GM18870 (cell line): ENCODE results near the gene TLE1.
"Not testable (repeated sequence)": the region's sequence is repeated elsewhere in the genome, so short reads cannot be mapped to it uniquely, and the experiment has no call there.

ENCODE experiments used
- ATAC-seq: cut with Tn5 transposase; IDR thresholded peaks from one replicate; pipeline ENCODE4 v1.9.1; 2021; ENCODE audit warnings: moderate library complexity; ENCODE audit not compliant: unreplicated experiment

Gene TLE1

DNA sequence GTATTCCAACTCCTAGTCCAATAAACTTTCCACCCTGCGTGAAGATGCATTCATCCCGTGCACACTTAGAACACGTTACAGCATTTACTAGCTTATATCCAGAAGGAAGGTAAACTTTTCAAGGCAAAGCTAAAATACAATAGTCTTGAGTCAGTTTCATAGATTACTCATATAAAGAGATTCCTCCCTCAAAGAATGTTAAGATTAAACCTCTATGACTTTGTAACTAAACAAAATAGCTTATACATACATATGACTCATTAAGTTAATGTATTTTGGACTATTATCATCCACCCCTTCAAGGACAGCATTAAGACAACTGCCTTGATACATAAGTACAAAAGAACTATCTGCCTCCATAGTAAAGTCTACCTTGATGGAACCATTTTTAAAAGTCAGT, 36.1 kb downstream of the TLE1 start:
- no peak for ATAC-seq

- ATAC-seq = no peak
Measured at GRCh38 chr9:81652058-81652687, 37.2 kb downstream of the TLE1 start.

DNA sequence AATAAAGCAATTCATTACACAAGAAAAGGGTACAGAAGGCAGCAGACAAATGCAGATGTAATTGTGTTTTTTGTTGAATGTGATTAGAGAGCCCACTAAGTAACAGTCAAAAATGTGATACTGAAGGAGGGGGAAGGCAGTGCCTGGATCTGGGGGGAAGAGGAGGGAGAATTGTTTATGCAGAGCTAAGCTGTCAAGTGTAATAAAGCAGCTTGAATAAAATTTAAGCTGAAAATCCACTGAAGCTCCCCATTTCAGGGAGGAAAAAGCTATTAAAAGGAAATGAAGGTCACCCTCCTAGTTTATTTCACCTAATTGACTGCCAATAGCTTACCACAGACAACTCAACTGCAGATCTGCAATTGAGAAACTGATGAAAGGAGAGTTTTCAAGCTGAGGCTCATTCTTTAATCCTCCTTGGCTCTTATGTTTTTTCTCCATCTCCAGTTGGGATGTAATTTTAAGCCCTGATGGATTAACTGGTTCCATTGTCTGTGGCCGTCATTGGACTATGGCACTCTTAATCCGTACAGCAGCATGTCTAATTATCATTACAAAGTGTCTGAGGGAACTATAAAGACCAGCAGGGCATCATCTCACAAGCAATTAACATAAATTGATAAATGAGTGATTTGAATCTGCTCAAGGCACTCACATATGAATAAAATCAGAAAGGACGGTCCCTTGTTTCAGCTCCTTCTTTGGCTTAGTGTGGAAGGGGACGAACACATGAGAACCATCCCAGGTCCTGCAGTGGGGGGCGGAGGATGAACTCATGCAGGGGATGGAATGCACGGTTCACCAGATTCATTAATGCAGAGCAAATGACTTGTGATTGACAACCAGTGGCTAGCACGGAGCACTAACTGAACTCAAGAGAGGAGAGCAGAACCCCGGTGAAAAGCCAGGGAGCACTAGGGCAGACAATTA, 38.5 kb downstream of the TLE1 start:
- no peak for ATAC-seq

DNA sequence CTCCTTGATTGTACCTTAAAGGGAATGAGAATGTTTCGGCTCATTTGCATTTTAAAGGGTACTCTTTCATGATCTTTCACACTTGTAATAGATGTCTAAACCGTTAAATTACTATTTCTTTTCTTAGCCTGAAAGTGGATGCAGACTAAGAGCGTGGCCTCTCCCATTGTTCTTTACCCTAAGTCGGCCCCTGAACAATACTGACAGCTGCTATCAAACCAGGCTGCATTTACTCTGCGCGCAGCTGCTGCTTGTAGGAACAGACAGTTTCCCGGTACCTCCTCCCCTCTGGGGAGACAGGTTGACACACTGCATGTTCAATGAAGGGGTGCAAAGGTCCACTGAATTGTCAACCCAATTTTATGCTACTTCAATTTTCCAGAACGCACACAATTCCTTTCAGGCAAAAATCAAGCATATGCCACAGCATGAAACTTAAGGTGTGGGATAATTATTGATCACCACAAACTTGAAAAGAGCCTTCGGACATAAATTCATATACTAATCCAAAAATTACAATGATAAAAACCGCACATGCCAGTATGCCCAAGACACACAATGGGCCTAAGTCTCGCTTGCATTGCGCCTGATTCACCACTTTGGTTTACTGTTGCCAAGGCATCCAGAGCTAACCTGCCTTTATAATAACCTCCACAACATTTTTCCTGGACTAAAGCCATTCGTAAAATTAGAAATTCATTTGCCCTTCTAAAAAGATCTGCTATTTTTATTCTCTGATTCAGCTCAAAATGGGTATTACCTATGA, 39.7 kb downstream of the TLE1 start:
- no peak for ATAC-seq

- ATAC-seq = no peak
Measured at GRCh38 chr9:81648891-81649290, 40.5 kb downstream of the TLE1 start.

GRCh38 chr9:81646337-81646736, 43.0 kb downstream of the TLE1 start:
- no peak for ATAC-seq

DNA sequence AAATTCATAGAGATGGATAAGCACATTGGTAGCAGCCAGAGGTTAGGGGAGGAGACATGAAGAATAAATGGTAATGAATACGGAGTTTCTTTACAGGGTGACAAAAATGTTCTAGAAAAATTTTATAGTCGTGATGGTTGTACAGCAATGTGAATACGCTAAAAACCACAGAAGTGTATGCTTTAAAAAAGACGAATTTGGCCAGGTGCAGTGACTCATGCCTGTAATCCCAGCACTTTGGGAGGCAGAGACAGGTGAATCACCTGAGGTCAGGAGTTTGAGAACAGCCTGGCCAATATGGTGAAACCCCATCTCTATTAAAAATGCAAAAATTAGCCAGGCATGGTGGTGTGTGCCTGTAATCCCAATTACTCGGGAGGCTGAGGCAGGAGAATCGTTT, 44.8 kb downstream of the TLE1 start:
- ATAC-seq = not testable (repeated sequence)

DNA sequence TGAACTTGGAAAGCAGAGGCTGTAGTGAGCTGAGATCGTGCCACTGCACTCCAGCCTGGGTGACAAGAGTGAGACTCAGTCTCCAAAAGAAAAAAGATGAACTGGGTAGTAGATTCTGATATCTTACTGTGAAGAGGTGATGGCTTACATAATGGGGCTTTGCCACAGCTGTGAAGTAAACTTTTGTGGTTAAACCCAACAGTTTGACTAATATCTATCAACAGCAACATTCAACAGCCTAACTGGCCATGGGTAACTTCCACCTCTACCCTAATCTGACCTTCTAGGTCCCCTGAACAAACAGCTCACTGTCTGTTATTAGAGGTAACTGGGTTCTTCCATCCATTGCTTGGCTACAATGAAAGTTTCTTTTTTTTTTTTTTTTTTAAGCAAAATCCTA, 52.1 kb downstream of the TLE1 start:
- ATAC-seq = no peak

- ATAC-seq = no peak
Measured at GRCh38 chr9:81636255-81636599, 53.1 kb downstream of the TLE1 start.

- ATAC-seq = no peak
Measured at GRCh38 chr9:81635521-81636254, 53.7 kb downstream of the TLE1 start.

DNA sequence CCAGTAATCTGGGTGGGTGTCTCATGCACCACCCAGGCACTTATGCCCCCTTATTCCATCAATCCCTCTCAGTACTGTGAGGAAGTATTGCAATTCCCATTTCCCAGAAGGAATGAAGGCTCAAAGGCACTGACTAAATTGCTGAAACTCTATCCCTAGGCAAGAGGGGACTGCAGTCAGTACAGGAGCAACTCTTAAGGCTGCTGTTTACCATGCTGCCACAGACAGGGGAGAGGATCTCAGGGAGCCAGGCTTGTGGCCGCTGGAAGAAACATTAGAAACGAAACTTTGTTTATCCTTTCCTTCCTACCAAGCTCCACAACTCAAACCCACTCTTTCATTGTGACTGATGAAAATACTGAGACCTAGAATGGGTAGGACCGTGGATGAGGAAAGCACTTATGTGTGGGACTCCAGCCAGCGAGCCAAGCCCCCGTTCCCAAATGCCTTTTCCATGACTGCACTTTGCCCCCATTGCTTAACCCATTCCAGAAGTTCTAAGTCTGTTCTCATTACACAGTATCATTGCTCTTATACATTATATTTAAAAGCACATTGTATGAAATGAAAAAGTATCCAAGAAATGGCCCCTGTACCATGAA, 54.3 kb downstream of the TLE1 start:
- no peak for ATAC-seq

GRCh38 chr9:81633952-81634854, 55.1 kb downstream of the TLE1 start:
- no peak for ATAC-seq

- no peak for ATAC-seq
Measured at GRCh38 chr9:81632599-81632998, 56.7 kb downstream of the TLE1 start.

GRCh38 chr9:81631218-81631745, 58.1 kb downstream of the TLE1 start:
- ATAC-seq = no peak

GRCh38 chr9:81629440-81629839, 59.9 kb downstream of the TLE1 start:
- ATAC-seq = no peak

- no peak for ATAC-seq
Measured at GRCh38 chr9:81628897-81629296, 60.5 kb downstream of the TLE1 start.

GRCh38 chr9:81627481-81627880, 61.9 kb downstream of the TLE1 start:
- ATAC-seq = no peak

GRCh38 chr9:81626511-81626910, 62.8 kb downstream of the TLE1 start:
- ATAC-seq = no peak

DNA sequence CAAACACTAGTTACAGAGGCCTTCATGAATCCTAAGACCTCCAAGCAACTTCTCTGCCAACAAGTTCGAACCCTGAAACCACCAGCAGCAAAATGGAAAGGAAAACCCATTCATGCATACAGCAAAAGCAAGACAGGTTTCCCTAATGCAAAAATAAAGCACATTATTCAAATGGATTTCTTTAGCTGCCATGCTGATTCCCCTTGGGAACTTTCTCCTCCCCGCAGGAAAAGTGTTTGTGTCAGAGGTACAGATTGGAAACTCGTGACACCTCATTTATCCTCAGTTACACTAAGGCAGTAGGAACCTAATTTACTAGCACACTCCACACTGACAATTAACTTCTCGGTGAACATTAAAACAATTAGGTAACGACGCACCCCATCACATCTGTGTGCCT, 63.4 kb downstream of the TLE1 start:
- ATAC-seq = no peak
